Stomach (tissue), 4 donors: ENCODE measurements around the gene RANBP3.

Experiments
- POLR2A ChIP-seq, 4 donors: fragments of 450-650 bp; IDR thresholded peaks; one replicate each; pipeline ENCODE4 v1.6.1; 2016; ENCODE audit warnings: antibody characterized with exemption in 4 of 4, control low read depth in 2 of 4, mild to moderate bottlenecking in 1 of 4, moderate library complexity in 1 of 4
- TF ChIP-seq, protein P1 (sequence below), 7 experiments: fragments of 450-650 bp in 4 of 7; fragments of 200-600 bp in 3 of 7; sonication (generic) in 3 of 7; IDR thresholded peaks; one replicate each; pipeline ENCODE4 v1.5.1; 2016 to 2019; ENCODE audit warnings: antibody characterized with exemption in 7 of 7, control low read depth in 2 of 7, mild to moderate bottlenecking in 1 of 7

- TF ChIP-seq POLR2A (IDR thresholded peaks at IDR 0.05) = no peak
- TF ChIP-seq, protein P1, sequence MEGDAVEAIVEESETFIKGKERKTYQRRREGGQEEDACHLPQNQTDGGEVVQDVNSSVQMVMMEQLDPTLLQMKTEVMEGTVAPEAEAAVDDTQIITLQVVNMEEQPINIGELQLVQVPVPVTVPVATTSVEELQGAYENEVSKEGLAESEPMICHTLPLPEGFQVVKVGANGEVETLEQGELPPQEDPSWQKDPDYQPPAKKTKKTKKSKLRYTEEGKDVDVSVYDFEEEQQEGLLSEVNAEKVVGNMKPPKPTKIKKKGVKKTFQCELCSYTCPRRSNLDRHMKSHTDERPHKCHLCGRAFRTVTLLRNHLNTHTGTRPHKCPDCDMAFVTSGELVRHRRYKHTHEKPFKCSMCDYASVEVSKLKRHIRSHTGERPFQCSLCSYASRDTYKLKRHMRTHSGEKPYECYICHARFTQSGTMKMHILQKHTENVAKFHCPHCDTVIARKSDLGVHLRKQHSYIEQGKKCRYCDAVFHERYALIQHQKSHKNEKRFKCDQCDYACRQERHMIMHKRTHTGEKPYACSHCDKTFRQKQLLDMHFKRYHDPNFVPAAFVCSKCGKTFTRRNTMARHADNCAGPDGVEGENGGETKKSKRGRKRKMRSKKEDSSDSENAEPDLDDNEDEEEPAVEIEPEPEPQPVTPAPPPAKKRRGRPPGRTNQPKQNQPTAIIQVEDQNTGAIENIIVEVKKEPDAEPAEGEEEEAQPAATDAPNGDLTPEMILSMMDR (IDR thresholded peaks at IDR 0.05) = no peak
Observed at GRCh38 chr19:5895409-5895808, 82.5 kb downstream of the RANBP3 start.
